IPS-NIHi7 (cell line): ENCODE data around the gene GNAT1.
"Not testable (repeated sequence)": the region's sequence is repeated elsewhere in the genome, so short reads cannot be mapped to it uniquely, and the experiment has no call there.

Source experiments
- DNase-seq: peaks from one replicate; pipeline ENCODE4 v3.0.0; 2012; ENCODE audit warnings: mixed read lengths; ENCODE audit errors: extremely low spot score

The GNAT1 gene

DNA sequence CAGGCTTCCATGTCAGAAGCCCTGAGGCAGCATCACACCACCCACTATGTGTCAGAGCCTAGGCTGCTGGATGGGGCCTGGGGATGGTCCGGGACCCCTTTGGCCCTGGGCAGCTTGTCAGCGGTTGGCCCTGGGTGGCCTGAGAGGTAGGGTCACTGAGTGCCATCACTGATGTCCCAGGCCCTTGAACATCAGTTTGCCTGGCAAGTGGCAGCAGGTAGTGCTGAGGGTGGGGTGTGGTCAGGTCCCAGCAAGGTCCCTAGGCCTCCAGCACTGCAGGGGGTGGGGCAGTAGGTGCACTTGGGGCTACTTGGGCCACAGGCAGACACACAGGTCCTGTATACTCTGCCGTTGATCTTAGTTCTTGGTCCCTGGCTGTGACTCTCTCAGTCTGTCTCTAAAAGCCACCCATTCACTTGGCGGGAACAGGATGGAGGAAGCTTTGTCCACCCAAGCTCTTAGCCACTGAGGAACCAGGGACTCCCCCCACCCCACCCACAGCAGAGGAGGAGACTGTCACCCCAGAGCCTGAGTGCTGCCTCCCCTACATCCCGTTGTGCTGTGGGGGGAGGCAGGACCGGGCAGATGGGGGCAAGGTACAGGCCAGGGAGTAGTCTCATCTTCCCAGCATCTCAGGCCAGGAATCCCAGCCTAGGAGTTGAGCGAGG lies 50.4 kb downstream of the GNAT1 start:
- no peak for DNase-seq

DNA sequence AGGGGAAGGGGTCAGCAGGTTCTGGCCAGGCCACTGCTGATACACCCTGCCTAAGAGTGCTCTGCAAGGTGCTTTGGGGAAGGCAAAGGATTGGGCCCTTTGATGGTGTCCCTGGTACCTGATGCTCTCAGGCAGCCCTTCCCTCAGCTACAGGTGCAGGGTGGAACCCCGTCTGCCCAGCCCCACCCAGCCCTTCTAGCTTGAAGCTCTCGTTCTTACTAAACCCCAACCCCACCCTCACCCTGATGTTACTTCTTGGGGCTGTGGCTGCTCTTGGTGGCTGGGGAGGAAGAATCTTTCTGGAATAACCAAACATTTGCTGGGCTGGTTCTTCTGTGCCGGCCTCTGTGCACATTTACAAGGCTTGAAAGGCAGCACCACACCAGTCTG lies 51.0 kb downstream of the GNAT1 start:
- no peak for DNase-seq

DNA sequence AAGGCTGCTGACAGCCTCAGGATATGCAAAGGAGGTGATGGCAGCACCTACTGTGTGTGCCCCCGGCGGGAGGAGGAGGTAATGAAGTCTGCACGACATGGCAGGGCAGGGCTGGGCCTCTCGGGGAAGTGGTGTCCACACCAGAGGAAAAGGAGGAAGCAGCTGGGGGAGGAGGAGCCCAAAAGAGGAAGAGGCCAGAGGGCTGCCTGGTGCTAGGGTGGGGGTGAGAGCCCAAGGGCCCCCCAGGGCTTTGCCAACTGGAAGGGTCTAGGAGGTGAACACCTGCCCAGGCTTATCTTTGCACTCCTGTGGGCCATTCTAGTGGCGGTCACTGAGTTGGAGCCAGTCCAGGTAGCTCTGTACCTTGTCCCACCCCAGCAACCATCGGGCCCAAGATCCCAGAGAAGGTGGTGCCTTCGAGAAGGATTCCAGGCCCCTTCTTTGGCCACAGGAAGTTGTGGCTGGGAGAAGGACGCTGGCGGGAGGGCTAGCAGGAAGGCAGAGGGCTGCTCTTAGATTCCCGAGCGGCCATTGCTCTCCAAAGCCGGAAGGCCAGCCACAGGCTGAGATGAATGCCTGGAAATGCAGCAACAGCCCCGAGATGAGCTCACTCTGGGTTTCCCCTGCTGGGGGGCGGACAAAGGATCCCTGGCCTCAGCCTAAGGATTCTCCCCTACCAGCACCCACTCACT lies 51.6 kb downstream of the GNAT1 start:
- DNase-seq, result no peak

DNA sequence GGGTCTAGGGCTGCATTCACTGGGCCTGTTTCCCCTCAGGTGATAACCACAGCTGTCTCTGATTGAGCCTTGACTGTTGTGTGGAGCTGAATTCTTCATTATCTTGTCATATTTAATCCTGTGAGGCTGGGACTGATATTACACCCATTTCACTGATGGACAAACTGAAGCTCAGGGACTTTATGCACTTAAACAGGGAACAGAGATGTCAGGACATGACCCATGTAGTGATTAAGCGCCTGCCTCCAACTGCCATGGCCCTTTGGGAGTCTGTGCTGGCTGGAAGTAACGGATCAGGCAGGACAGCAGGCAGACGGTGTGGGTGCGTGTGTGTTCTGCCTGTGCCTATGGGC lies 52.1 kb downstream of the GNAT1 start:
- DNase-seq, result no peak

DNA sequence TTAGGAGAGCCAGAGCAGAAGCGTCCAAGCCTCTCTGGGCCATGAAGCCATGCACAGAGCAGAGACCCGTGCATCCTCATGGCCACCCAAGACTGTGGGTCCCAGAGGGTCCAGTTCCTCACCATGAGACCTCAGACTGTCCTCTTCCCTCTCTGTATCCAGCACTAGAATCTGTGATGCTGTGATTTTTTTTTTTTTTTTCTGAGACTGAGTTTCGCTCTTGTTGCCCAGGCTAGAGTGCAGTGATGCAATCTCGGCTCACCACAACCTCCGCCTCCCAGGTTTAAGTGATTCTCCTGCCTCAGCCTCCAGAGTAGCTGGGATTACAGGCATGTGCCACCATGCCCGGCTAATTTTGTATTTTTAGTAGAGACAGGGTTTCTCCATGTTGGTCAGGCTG lies 53.4 kb downstream of the GNAT1 start:
- DNase-seq, result not testable (repeated sequence)

DNA sequence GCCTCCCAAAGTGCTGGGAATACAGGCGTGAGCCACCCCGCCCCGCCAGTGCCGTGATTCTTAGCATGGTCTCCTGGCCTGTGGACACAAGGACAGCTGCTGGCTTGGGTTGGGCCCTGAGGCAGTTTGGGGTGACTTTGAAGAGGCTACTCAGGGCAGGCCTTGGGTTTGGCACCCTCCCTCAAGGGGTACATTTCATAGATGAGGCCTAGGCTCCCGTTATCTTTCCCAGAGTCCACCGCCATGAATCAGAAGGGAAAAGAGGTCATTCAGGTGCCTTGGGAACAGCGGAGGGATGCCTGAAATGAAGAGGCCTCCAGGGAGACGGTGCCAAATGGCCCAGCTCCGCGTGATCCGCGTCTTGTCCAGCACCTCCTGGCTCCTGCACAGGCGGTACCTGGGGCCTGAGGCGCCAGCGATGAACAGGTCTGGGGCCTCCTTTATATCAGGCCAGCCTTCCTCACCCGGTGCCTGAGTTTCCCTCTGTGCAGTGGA lies 53.9 kb downstream of the GNAT1 start:
- no peak for DNase-seq

DNA sequence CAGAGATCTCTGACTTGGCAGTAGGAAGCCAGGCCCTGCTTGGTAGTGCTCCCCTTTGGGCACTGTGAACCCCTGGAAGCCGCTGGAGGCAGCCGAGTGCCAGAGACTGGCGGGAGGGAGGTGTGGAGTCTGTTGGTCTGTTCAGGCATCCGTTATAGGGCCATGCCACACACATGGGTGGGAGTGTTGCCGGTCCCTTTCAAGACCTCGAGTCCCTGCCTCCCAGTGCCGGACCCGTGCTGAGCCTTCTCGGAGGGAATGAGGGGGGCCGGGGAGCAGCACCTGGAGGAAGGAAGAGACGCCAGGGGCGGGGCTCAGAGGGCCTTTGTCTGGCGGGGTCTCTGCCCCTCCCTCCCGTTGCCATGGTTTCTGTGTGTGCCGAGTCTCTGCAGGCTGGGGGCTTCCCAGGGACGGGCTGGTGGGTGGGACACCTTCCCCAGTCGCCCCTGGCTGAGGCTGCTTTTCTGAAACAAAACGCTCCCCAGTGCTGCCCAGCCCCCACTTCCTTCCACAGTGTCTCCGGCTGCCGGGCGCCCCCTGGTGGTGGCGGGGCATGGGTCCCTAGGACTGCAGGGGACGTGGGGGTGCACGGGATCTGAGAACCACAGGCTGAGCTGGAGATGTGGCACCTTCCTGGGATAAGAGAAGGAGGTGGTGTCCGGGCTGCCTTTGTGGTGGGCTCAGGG lies 54.6 kb downstream of the GNAT1 start:
- peak; percentile 83 for DNase-seq

DNA sequence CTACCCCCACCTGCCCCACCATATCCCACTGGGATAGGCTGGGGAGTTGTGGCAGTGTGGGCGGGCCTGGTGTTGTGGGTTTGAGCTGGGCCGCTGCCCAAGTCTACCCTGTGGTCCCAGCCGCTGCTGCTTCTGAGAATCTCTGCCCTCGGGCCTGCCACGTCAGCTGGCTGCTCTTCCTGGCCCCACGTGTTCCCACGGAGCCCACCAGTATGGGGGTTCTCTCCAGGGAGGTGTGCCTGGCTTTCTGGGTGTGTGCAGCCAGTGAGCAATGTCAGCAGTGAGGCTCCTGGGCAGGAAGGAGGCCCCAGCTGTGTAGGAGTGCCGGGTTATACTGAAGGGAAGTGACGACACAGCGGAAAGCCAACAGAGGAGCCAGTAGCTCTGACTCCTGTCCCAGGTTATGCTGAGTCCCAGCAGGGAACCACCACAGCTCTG lies 55.1 kb downstream of the GNAT1 start:
- DNase-seq, result no peak
